Right kidney (tissue), 1 donor: ENCODE data around the gene RREB1.
A peak's percentile ranks its signal among the peaks of the same experiment; 100 is the strongest.
"Not testable (repeated sequence)": the region's sequence is repeated elsewhere in the genome, so short reads cannot be mapped to it uniquely, and the experiment has no call there.

Experiments used
- DNase-seq: peaks from one replicate; pipeline ENCODE4 v3.0.0-alpha.2; 2016

RREB1 gene

DNA sequence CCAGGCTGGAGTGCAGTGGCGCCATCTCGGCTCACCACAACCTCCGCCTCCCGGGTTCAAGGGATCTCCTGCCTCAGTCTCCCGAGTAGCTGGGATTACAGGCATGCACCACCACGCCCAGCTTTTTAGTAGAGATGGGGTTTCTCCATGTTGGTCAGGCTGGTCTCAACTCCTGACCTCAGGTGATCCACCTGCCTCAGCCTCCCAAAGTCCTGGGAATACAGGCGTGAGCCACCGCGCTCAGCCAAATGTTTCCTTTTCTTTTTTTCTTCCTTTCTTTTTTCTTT lies 155.7 kb downstream of the RREB1 start:
- not testable (repeated sequence) for DNase-seq

DNA sequence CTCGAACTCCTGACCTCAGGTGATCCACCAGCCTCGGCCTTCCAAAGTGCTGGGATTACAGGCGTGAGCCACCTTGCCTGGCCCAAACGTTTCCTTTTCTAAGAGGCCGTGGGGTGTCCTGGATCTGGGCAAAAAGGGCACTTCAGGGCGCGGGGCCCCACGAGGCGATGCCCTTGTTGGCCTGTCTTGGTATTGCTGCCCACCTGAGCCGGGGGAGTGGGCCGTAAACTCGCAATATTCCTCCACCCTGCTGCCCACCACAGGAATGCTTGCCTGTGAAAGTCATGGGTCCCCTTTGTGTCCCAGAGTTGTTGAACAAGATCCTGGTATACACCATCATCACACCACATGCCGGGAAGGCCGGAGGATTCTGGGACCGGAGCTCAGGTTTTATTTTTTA lies 156.3 kb downstream of the RREB1 start:
- DNase-seq, result no peak

DNA sequence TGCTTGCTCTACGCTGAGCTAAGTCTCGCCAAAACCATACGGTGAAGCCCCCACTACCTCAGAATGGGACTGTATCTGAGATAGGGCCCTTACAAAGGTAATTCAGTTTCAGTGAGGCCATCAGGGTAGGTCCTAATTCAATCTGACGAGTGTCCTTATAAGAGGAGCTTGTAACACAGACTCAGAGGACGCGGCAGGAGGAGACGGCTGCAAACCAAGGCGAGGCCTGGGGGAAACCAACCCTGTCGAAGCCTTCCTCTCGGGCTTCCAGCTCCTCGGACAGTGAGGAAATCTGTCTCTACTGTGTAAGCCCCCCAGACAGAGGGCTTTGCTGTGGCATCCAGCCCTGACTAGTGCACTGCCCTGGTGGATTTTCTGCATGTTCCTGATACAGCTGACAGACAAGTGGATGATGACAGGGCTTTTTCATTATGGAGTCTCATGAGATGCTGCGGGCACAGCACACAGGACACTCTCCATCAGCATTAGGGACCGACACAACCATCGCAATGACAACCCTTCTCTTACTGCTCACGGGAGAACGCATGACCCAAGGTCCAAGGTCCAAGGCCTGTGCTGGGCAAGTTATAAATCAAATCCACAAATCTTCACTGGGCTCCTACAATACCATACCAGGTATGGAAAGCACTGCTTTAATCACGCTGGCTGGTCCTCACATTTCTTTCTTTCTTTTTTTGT lies 157.1 kb downstream of the RREB1 start:
- no peak for DNase-seq

DNA sequence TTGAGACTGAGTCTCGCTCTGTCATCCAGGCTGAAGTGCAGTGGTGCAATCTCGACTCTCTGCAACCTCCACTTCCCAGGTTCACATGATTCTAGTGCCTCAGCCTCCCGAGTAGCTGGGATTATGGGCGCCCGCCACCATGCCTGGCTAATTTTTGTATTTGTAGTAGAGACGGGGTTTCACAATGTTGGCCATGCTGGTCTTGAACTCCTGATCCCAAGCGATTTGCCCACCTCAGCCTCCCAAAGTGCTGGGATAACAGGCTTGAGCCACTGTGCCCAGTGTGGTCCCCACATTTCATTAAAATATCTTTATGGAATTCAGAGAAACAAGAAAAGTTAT lies 157.6 kb downstream of the RREB1 start:
- not testable (repeated sequence) for DNase-seq

DNA sequence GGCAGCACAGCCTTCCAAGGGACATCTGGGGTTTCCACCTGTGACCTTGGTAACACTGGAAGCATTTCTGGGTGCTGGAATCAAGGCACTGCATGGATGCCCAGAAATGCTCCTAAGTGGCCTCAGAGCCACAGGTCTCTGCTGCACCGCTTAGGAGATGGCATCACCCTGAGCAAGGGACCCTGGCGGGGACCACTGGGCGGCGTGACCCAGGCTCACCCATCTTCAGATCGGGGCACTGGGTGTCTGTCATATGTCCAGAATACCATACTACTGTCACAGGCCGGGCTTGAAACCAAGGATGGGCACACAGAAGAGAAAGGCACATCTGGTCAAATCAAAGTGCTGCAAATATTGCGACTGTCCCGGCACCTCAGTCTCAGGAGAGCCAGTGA lies 159.3 kb downstream of the RREB1 start:
- DNase-seq, result no peak

GRCh38 chr6:7267466-7268091 lies 159.8 kb downstream of the RREB1 start:
- no peak for DNase-seq

- DNase-seq, result no peak
Observed at GRCh38 chr6:7268362-7268761, 160.6 kb downstream of the RREB1 start.

- peak; percentile 34 for DNase-seq
Observed at GRCh38 chr6:7268816-7269555, 161.2 kb downstream of the RREB1 start.

DNA sequence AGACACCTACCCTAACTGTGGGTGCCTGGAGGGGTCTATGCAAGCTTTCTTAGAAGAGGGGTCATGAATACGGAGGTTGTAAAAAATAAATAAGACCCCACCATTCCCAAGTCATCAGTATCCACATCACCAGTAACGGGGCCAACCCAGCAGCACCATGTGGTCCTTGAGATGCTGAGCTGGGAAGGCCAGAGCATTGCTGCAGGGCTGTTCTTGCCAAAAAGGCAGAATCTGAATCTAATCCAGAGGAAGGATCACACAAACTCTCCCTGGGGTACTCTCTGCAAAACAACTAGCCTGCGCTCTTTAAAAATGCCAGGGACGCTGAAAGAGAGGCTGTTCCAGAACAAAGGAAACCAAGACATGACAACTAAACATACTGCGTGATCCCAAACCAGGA lies 162.1 kb downstream of the RREB1 start:
- no peak for DNase-seq

DNA sequence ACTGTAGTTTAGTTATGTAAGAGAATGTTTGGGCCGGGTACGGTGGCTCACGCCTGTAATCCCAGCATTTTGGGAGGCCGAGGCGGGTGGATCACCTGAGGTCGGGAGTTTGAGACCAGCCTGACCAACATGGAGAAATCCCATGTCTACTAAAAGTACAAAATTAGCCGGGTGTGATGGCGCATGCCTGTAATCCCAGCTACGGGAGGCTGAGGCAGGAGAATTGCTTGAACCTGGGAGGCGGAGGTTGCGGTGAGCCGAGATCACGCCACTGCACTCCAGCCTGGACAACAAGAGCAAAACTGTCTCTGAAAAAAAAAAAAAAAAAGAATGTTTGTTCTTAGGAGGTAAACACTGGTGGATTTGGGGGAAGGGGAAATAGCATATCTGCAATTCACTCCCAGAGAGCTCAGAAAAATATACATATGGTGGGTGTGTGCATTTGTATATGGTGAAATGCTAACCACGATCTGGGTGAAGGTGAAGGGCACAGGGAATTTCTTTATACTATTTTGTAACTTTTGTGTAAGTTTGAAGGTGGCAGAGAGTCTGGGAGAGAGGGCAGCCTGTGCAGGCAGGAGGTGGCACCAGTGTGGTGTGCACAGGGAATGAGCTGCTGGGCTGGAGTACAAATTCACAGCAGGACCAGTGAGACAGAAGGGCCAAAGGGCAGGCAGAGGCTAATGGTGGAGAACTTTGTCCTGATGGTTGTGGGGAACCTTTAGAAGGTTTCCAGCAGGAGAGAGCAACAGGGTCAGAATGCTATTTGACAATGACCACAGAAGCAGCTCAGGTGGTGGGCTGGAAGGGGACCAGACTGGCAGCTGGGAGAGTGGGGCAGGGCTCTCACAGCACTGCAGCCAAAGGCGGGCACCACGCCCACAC lies 162.8 kb downstream of the RREB1 start:
- no peak for DNase-seq

DNA sequence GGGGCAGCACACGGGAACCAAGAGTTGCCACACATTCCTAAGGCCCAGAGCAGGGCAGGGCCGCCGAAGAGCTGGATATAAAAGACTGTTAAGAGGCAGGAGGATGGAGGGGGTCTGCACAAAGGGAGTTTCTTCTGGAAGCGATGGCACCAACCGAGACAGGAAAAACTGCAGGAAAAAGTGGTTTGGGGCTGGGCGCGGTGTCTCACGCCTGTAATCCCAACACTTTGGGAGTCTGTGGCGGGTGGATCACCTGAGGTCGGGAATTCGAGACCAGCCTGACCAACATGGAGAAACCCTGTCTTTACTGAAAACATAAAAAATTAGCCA lies 163.4 kb downstream of the RREB1 start:
- DNase-seq, result no peak

DNA sequence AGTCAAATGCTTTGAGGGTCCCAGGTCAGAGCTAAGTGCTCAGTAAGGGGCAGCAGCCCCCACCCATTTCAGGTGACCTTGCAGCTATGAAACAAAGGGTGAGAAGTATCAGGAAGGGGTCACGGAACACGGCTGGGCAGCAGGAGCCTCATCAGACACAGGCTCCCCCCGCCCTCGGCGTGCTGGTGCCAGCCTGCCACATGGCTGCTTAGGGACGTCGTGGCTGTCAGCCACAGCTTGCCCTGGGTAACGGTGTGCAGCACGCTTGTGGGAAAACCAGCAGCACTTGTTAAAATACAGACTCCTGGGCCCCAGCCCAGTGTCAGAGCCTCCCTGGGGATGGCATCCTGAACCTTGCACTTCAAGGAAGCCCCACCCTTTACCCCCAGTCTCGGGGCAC lies 165.9 kb downstream of the RREB1 start:
- DNase-seq, result no peak

DNA sequence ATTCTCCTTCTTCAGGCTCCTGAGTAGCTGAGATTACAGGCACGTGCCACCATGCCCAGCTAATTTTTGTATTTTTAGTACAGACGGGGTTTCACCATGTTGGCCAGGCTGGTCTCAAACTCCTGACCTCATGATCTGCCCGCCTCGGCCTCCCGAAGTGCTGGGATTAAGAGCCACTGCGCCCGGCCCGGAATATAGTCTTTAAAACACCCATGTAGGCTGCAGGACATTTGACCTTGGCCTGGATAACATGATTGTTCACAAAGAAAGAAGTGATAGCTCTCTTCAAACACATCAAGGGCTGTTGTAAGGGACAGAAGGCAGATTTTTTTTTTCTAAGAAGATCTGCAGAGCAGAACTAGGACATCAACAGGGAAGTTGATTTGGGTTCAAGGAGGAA lies 166.8 kb downstream of the RREB1 start:
- DNase-seq, result not testable (repeated sequence)

DNA sequence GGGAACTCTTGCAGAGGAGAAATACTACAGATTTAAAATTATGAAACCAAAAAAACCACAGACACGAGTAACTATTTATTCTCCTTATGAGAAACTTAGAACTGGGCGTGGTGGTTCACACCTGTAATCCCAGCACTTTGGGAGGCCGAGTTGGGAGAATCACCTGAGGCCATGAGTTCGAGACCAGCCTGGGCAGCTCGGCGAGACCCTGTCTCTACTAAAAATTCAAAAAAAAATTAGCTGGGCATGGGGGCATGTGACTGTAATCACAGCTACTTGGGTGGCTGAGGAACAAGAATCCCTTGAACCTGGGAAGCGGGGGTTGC lies 168.4 kb downstream of the RREB1 start:
- no peak for DNase-seq

GRCh38 chr6:7282097-7282906 lies 174.5 kb downstream of the RREB1 start:
- no peak for DNase-seq

GRCh38 chr6:7283676-7284075 lies 175.9 kb downstream of the RREB1 start:
- no peak for DNase-seq

GRCh38 chr6:7285416-7285815 lies 177.7 kb downstream of the RREB1 start:
- DNase-seq, result no peak

DNA sequence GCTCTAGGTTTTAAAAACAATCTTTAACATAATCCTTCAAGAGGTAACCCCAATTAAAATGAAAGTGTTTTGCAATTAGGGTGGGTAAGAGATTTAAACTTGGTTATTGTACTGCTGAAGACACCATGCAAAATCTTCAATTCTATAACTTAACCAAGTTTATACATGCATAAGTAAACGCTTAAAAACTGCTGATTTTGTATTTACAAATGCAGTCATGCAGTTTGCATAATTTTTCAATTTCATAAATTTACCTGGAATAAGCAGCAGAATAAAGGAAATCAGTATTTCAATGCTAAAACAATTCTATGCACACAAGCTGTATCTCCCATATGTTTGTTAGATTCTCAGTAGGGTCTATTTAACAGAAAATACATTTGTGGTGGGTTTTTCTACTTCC lies 182.3 kb downstream of the RREB1 start:
- no peak for DNase-seq

DNA sequence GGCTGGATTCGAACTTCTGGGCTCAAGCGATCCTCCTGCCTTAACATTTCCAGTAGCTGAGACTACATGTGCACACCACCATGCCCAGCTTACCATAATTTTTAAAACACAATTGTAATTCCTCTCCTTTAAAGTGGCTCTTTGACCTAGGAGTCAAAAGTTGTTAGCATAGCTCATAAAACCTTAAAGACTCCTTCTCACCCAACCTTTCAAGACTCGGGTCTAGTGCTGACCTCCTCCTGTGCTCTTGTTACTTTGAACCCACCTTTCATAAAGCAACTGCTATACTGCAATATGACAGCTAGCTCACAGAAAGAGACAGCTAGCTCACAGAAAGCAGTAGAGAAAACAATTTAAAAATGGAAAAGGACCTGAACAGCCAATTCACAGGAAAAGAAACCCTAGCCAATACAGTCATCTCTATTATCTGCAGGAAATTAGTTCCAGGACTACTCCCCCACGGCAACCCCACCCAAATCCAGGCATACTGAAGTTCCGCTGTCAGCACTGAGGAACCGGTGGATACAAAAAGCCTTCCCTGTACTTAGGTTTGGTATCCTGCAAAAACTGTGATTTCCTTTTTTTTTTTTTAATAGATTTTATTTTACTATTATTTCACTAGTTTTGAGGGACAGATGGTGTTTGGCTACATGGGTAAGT lies 185.0 kb downstream of the RREB1 start:
- no peak for DNase-seq

- DNase-seq, result no peak
Observed at GRCh38 chr6:7295916-7296315, 188.2 kb downstream of the RREB1 start.

DNA sequence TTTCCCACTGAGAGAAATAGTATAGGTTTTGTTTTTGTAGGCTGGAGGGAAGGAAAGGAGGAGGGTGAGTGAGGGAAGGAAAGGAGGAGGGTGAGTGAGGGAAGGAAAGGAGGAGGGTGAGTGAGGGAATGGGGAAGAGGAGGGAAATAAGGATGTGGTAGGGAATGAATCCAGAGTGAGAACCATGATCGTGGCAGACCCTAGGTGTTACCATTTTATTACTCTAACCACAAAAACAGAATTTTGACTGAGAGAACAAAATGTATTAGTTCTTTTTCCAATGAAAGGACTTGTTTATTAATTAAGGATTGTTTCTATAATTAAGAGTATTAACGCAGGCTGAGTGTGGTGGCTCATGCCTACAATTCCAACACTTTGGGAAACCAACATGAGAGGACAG lies 188.8 kb downstream of the RREB1 start:
- DNase-seq, result no peak

DNA sequence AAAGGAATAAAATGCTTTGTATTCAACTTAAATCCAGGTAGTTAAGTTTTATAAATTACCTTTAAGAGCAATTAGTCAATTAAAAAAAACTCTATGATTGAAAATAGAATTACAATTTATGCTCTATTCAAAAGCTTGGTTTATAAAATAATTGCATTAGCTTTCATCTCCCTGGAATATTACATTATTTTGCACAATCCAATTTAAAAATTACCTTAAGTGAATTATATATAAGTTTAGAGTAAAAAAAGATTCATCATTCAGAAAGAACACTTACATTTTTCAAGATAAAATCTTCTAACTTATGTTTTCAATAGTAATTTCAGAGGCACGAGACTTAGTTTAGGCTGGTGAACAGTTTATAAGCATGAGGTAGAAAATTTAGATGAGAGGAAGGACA lies 190.4 kb downstream of the RREB1 start:
- DNase-seq, result no peak
